Measurements from ENCODE around the gene B3GNT3. TPM values are rescaled to one million over a fixed set of nuclear protein-coding genes. Genes with fewer than 3 reads are reported as not detected.

The B3GNT3 gene
- total RNA-seq, 4 donors from 2014 or later: 2.9 to 18.3 (median 10.7) TPM

DNA sequence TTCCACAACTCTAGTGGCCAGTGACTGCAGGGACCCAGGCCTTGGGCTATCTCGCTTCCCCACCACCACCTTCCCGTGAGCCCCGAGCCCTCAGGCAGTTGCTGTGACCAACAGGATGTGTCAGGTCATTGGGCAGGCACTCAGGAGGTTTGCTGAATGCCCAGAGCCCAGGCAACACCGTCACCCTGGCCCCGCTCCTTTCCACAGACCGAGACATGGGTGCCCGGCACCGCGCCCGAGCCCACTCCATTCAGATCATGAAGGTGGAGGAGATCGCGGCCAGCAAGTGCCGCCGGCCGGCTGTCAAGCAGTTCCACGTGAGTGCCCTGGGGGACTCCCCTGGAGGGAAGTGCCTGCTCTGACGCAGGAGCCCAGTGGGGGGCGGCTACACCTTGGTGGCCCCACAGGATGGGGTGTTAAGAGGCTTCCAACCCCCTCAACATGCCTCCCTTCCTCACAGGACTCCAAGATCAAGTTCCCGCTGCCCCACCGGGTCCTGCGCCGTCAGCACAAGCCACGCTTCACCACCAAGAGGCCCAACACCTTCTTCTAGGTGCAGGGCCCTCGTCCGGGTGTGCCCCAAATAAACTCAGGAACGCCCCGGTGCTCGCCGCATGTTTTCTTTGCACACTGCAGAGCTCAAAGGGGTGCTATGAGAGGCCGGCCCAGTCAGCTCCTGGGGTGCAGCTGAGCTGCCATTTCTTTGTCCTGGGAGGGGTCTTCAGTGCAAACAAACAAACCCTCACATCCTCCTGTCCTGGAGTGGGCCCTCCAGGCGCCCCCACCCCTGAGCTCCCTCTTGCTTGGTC, 68.0 kb downstream of the B3GNT3 start:
- intact Hi-C loops (cut with DNase I; ENCODE audit: low total_unique reads): loop anchor here (5.0 kb wide), 1 partner anchor 69 kb away; the partner anchor contains the start of gene CCDC124
- no peak overlapping the region for H3K4me3 ChIP-seq (ENCODE audit: low read depth, poor library complexity, severe bottlenecking)
- TF ChIP-seq POLR2A (IDR thresholded peaks at IDR 0.05): no peak
- TF ChIP-seq, protein P1, sequence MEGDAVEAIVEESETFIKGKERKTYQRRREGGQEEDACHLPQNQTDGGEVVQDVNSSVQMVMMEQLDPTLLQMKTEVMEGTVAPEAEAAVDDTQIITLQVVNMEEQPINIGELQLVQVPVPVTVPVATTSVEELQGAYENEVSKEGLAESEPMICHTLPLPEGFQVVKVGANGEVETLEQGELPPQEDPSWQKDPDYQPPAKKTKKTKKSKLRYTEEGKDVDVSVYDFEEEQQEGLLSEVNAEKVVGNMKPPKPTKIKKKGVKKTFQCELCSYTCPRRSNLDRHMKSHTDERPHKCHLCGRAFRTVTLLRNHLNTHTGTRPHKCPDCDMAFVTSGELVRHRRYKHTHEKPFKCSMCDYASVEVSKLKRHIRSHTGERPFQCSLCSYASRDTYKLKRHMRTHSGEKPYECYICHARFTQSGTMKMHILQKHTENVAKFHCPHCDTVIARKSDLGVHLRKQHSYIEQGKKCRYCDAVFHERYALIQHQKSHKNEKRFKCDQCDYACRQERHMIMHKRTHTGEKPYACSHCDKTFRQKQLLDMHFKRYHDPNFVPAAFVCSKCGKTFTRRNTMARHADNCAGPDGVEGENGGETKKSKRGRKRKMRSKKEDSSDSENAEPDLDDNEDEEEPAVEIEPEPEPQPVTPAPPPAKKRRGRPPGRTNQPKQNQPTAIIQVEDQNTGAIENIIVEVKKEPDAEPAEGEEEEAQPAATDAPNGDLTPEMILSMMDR (IDR thresholded peaks at IDR 0.05): no peak
- DNase-seq (ENCODE audit: low spot score in 2 of 2): no peak
- WGBS, 2 donors: 78 to 83% methylated on average over 25 to 28 of the region's 31 CpGs

Other genes with a start within 250 kb of the B3GNT3 start
- gene COLGALT1, start 239.5 kb upstream of the B3GNT3 start, total RNA-seq: 10 to 100 TPM; 46.8 to 59.3 (median 53.3) TPM
- gene UNC13A, start 106.8 kb upstream of the B3GNT3 start, total RNA-seq: not detected
- 10 to 100 TPM; 10.8 to 32.7 (median 24.5) TPM for gene MAP1S, start 75.7 kb upstream of the B3GNT3 start, total RNA-seq
- gene FCHO1, start 43.7 kb upstream of the B3GNT3 start, total RNA-seq: 10 to 100 TPM; 38.7 to 78.4 (median 56.3) TPM
- not detected for gene INSL3, start 26.4 kb downstream of the B3GNT3 start, total RNA-seq
- gene JAK3, start 52.8 kb downstream of the B3GNT3 start, total RNA-seq: 1 to 10 TPM; 2.1 to 4.0 (median 3.7) TPM
- 1,000 to 10,000 TPM; 2,094 to 3,301 (median 2,396) TPM for gene RPL18A, start 64.8 kb downstream of the B3GNT3 start, total RNA-seq
- not detected for gene SLC5A5, start 76.8 kb downstream of the B3GNT3 start, total RNA-seq
- 10 to 100 TPM; 32.6 to 91.9 (median 47.4) TPM for gene CCDC124, start 137.9 kb downstream of the B3GNT3 start, total RNA-seq
- under 1 TPM in 1 of 4 donors, not detected in 3; 0.36 TPM for gene KCNN1, start 172.0 kb downstream of the B3GNT3 start, total RNA-seq
- 10 to 100 TPM; 54.1 to 92.8 (median 73.5) TPM for gene ARRDC2, start 213.0 kb downstream of the B3GNT3 start, total RNA-seq